HG02610 (cell line): Measurements from ENCODE around the gene EIF6.

Experiments
- ATAC-seq: cut with Tn5 transposase; IDR thresholded peaks from one replicate; pipeline ENCODE4 v1.9.1; 2021; ENCODE audit warnings: mild to moderate bottlenecking, moderate library complexity; ENCODE audit not compliant: unreplicated experiment

The EIF6 gene

GRCh38 chr20:35281506-35282101 is 3.0 kb downstream of the EIF6 start:
- ATAC-seq = no peak

- ATAC-seq = no peak
Observed at GRCh38 chr20:35280523-35280922, 4.0 kb downstream of the EIF6 start.

GRCh38 chr20:35279533-35280174 is 4.9 kb downstream of the EIF6 start:
- no peak for ATAC-seq

- ATAC-seq = no peak
Observed at GRCh38 chr20:35279040-35279439, 5.5 kb downstream of the EIF6 start.

- ATAC-seq = peak; percentile 81
Observed at GRCh38 chr20:35277531-35278395, 6.8 kb downstream of the EIF6 start, which contains the start of gene MMP24OS. MMP24OS (minus strand) TSS chr20:35278122; CDS start chr20:35277929, 193 bp downstream.

GRCh38 chr20:35277127-35277526 is 7.4 kb downstream of the EIF6 start:
- ATAC-seq = no peak

- ATAC-seq = no peak
Observed at GRCh38 chr20:35276408-35276807, 8.2 kb downstream of the EIF6 start.

GRCh38 chr20:35275741-35276251 is 8.8 kb downstream of the EIF6 start:
- ATAC-seq = no peak

- no peak for ATAC-seq
Observed at GRCh38 chr20:35274172-35275092, 10.1 kb downstream of the EIF6 start.

- no peak for ATAC-seq
Observed at GRCh38 chr20:35273449-35274171, 11.0 kb downstream of the EIF6 start.

GRCh38 chr20:35271904-35272303 is 12.7 kb downstream of the EIF6 start:
- no peak for ATAC-seq

GRCh38 chr20:35271073-35271882 is 13.3 kb downstream of the EIF6 start:
- no peak for ATAC-seq

- no peak for ATAC-seq
Observed at GRCh38 chr20:35270021-35270902, 14.3 kb downstream of the EIF6 start.

GRCh38 chr20:35269055-35269781 is 15.4 kb downstream of the EIF6 start:
- no peak for ATAC-seq

- ATAC-seq = no peak
Observed at GRCh38 chr20:35267092-35267491, 17.5 kb downstream of the EIF6 start.

- ATAC-seq = no peak
Observed at GRCh38 chr20:35264755-35265154, 19.8 kb downstream of the EIF6 start.
